ENCODE results near the gene CFLAR.

CFLAR gene

DNA sequence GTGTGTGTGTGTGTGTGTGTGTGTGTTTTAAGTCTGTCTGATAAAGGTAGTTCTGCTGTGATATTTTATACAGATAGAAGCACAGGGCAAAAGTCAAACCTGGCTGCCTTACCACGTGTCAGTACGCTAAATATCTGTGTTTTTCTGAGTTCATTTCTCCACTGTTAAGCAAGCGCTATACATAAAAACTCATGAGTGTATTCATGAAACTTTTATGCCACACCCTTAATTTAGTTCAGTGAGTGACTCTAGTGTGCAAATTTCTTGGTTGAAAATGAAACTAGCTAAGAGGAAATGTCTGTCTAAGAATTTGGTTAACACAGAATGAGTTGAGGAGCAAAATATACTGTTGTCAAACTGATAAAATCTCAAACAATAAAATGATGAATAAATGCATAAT is 78.1 kb downstream of the CFLAR start:
- TF ChIP-seq, protein P1, sequence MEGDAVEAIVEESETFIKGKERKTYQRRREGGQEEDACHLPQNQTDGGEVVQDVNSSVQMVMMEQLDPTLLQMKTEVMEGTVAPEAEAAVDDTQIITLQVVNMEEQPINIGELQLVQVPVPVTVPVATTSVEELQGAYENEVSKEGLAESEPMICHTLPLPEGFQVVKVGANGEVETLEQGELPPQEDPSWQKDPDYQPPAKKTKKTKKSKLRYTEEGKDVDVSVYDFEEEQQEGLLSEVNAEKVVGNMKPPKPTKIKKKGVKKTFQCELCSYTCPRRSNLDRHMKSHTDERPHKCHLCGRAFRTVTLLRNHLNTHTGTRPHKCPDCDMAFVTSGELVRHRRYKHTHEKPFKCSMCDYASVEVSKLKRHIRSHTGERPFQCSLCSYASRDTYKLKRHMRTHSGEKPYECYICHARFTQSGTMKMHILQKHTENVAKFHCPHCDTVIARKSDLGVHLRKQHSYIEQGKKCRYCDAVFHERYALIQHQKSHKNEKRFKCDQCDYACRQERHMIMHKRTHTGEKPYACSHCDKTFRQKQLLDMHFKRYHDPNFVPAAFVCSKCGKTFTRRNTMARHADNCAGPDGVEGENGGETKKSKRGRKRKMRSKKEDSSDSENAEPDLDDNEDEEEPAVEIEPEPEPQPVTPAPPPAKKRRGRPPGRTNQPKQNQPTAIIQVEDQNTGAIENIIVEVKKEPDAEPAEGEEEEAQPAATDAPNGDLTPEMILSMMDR (IDR thresholded peaks at IDR 0.05; ENCODE audit: borderline replicate concordance, insufficient read depth, low read depth, low read length) = no peak
- no peak overlapping the region for H3K4me3 ChIP-seq (ENCODE audit: low read depth, low read length)

DNA sequence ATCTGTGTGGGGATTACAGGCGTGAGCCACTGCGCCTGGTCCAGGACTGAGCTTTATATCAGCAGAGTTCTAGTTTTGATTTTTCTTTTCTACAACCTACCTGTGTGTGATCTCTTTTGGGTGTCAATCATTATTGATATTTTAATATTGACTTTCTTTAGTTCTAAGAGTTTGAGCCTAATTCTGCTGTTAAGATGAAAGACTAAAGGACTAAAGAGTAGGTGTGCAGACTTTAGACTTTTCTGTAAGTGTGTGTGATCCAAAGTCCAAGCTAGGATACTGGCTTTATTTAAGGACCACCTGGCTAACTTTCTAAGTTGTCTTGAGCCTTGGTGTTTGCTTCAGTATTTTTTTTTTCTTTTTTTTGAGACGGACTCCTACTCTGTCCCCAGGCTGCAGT is 79.4 kb downstream of the CFLAR start:
- H3K4me3 ChIP-seq (ENCODE audit: low read depth, low read length) = no peak overlapping the region
- TF ChIP-seq, protein P1 (IDR thresholded peaks at IDR 0.05; ENCODE audit: borderline replicate concordance, insufficient read depth, low read depth, low read length) = no peak

DNA sequence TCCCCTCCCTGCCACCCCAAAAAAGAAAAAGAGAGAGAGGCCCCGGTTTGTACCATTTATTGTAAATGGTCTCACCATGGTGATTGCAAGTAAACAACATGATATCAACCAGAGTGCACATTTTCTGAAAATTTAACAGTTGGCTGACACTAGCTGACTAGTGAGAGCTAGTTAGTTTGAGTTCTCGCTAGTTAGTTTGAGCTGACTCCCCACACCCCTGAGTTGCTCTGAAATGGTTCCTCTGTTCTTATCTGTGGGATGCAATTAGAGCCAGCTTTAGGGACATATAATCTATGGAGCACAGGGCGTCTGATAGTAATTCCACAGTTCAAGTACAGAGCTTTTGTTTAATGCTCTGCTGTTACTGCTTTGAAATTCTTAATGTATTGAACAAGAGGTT is 80.0 kb downstream of the CFLAR start:
- TF ChIP-seq, protein P1 (IDR thresholded peaks at IDR 0.05; ENCODE audit: borderline replicate concordance, insufficient read depth, low read depth, low read length) = no peak
- H3K4me3 ChIP-seq (ENCODE audit: low read depth, low read length) = no peak overlapping the region

DNA sequence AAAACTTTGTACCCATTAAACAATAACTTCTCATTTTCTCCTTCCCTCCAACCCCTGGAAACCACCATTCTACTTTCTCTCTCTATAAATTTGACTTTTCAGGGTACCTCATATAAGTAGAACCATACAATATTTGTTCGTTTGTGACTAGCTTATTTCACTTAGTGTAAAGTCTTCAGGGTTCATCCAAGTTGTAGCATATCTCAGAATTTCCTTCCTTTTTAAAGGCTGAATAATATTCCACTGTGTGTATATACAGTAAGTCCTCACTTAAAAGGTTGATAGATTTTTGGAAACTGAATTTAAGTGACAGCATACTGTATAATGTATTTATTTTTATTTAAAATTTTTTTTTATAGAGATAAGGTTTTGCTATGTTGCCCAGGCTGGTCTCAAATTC is 80.8 kb downstream of the CFLAR start:
- TF ChIP-seq, protein P1 (IDR thresholded peaks at IDR 0.05; ENCODE audit: borderline replicate concordance, insufficient read depth, low read depth, low read length) = no peak
- H3K4me3 ChIP-seq (ENCODE audit: low read depth, low read length) = no peak overlapping the region

DNA sequence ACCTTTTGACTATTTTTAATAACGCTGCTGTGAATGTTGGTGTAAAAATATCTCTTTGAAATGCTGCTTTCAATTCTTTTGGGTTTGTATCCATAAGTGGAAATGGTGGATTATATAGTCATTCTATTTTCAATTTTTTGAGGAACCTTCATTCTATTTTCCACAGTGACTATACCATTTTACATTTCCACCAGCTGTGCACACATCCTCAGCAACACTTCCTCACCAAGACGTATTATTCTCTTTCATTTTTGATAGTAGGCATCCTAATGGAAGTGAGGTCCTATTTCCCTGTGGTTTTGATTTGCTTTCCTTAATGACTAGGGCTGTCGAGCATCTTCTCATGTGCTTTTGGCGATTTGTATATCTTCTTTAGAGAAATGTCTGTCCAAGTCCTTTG is 81.8 kb downstream of the CFLAR start:
- TF ChIP-seq, protein P1 (IDR thresholded peaks at IDR 0.05; ENCODE audit: borderline replicate concordance, insufficient read depth, low read depth, low read length) = no peak
- no peak overlapping the region for H3K4me3 ChIP-seq (ENCODE audit: low read depth, low read length)

DNA sequence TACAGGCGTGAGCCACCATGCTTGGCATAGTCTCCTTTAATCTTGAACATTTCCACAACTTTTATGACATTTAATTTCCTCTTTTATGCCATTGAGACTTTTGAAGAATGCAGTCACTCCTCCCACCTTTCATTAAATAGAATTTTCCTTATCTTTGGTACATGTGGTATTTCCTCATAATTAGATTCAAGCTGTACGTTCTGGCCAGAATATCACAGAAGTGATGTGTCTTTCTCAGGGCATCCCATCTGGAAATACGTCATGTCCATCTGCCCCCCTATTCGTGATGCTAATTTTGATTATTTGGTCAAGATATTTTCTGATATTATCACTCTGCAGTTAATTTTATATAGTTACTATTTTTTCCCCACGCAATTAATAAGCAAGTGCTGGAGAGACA is 83.9 kb downstream of the CFLAR start:
- TF ChIP-seq, protein P1 (IDR thresholded peaks at IDR 0.05; ENCODE audit: borderline replicate concordance, insufficient read depth, low read depth, low read length) = no peak
- no peak overlapping the region for H3K4me3 ChIP-seq (ENCODE audit: low read depth, low read length)

DNA sequence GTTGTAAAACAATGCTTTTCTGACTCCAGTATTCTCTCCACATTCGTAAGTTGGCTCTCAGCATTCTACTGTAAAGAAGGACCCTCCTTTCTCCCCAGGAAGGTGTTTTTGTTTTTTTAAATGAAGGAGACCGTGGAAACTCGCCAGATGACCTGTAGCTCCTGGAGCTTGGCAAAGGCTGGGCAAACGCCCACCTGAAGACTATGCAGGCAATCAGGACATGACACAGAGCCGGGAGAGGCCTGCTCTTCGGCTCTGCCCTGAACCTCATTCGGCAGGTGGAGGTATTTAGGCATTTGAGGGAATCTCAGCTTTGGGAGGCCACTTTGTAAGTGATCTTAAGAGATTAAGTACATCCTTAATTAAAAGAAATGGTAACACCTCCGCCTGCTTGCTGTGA is 84.4 kb downstream of the CFLAR start:
- TF ChIP-seq, protein P1 (IDR thresholded peaks at IDR 0.05; ENCODE audit: borderline replicate concordance, insufficient read depth, low read depth, low read length) = no peak
- H3K4me3 ChIP-seq (ENCODE audit: low read depth, low read length) = no peak overlapping the region

Measured in GM12875 (cell line).